ENCODE data around the gene SLC35F3.

SLC35F3 gene

GRCh38 chr1:234093741-234094140 is 189.3 kb downstream of the SLC35F3 start:
- no peak for TF ChIP-seq CTCF (IDR thresholded peaks at IDR 0.05; ENCODE audit: insufficient read depth, missing control alignments)
- no peak for DNase-seq (ENCODE audit: insufficient read length, low spot score)
- no peak for FAIRE-seq

GRCh38 chr1:234094172-234094571 is 189.7 kb downstream of the SLC35F3 start:
- DNase-seq (ENCODE audit: insufficient read length, low spot score) (no peak), FAIRE-seq (no peak)
- no peak for TF ChIP-seq CTCF (IDR thresholded peaks at IDR 0.05; ENCODE audit: insufficient read depth, missing control alignments)

- FAIRE-seq = no peak
- DNase-seq (ENCODE audit: insufficient read length, low spot score) = no peak
- TF ChIP-seq CTCF (IDR thresholded peaks at IDR 0.05; ENCODE audit: insufficient read depth, missing control alignments) = no peak
These were observed 191.8 kb downstream of the SLC35F3 start for GRCh38 chr1:234096161-234096770.

- no peak for FAIRE-seq
- no peak for TF ChIP-seq CTCF (IDR thresholded peaks at IDR 0.05; ENCODE audit: insufficient read depth, missing control alignments)
- no peak for DNase-seq (ENCODE audit: insufficient read length, low spot score)
These were observed 198.1 kb downstream of the SLC35F3 start for GRCh38 chr1:234102583-234102982.

GRCh38 chr1:234103198-234103597 is 198.7 kb downstream of the SLC35F3 start:
- FAIRE-seq = no peak
- TF ChIP-seq CTCF (IDR thresholded peaks at IDR 0.05; ENCODE audit: insufficient read depth, missing control alignments) = no peak
- DNase-seq (ENCODE audit: insufficient read length, low spot score) = no peak

GRCh38 chr1:234106032-234106431 is 201.6 kb downstream of the SLC35F3 start:
- DNase-seq (ENCODE audit: insufficient read length, low spot score) (no peak), FAIRE-seq (no peak)
- TF ChIP-seq CTCF (IDR thresholded peaks at IDR 0.05; ENCODE audit: insufficient read depth, missing control alignments) = no peak

GRCh38 chr1:234107416-234108021 is 203.0 kb downstream of the SLC35F3 start:
- no peak for TF ChIP-seq CTCF (IDR thresholded peaks at IDR 0.05; ENCODE audit: insufficient read depth, missing control alignments)
- no peak for DNase-seq (ENCODE audit: insufficient read length, low spot score)
- FAIRE-seq = peak; percentile 84

Measured in D721Med (cell line).